Measurements from ENCODE around the gene CERS5.
A peak's percentile ranks its signal among the peaks of the same experiment; 100 is the strongest.
"Not testable (repeated sequence)": the region's sequence is repeated elsewhere in the genome, so short reads cannot be mapped to it uniquely, and the experiment has no call there.

CERS5 gene

DNA sequence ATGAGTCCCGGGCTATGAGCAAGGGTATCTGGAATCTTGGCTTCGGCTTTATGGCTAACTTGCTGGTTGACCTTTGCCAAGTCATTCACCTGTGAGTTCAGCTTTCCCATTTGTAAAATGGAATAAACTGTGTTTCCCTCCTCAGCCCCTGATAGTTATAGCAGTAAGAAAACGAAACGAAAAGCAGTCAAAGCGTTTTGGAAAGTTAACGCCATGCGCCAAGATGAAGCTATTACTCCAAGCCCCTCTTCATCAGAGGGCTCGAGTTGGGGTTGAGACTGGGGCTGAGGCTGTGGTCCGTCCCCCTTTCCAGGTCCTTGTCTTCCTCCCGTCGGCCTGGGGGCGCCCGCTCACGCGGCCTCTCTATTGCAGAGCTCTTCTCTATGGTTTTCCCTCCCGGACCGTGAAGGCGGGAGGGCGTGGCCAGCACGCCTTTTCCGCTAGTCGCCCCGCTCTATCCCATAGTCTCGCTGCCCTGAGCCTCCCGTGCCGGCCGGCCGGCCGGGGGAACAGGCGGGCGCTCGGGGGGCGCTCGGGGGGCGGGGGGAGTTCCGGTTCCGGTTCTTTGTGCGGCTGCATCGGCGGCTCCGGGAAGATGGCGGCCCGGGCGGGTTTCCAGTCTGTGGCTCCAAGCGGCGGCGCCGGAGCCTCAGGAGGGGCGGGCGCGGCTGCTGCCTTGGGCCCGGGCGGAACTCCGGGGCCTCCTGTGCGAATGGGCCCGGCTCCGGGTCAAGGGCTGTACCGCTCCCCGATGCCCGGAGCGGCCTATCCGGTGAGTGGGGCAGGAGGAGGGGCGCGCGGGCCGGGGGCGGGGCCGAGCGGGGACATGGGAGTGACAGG is 82.2 kb downstream of the CERS5 start, which contains the start of gene SMARCD1:
Gene SMARCD1, plus strand, starts transcription at position 568 of the 840 bp plus-strand sequence. Its CDS starts 28 bp downstream, at position 596.
- peak; percentile 64 to 71 (median 69) for DNase-seq
- Mint-ChIP-seq H3K36me3 (ENCODE audit: insufficient read depth) (peaks cover 20% of the 10 kb centered on the region), H3K9me3 (no peaks in the 10 kb centered on the region), H3K27me3 (no peaks in the 10 kb centered on the region), H3K4me1 (ENCODE audit: low read depth in 2 of 2) (peaks cover 17 to 37% of the 10 kb centered on the region in 2 donors), H3K27ac (peak within 1 kb of the TSS; percentile 97), H3K4me3 (peak within 1 kb of the TSS; percentile 89 to 92)
- ATAC-seq (replicated peaks): peak; percentile 86

DNA sequence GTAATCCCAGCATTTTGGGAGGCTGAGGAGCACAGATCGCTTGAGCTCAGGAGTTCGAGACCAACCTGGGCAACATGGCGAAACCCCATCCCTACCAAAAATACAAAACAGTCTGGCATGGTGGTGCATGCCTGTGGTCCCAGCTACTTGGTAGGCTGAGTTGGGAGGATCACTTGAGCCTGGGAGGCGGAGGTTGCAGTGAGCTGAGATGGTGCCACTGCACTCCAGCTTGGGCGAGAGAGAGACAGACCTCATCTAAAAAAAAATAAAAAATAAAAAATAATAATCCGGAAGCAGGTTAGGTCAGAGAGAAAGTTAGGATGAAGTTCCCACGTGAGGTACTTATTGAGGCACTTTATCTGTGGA is 82.8 kb downstream of the CERS5 start:
- H3K4me1 Mint-ChIP-seq (ENCODE audit: low read depth in 2 of 2): peaks cover 17 to 37% of the 10 kb centered on the region in 2 donors
- peak overlapping the region; percentile 97 for H3K27ac Mint-ChIP-seq
- not testable (repeated sequence) for H3K27me3 Mint-ChIP-seq; DNase-seq; H3K9me3 Mint-ChIP-seq; ATAC-seq (replicated peaks)
- H3K36me3 Mint-ChIP-seq (ENCODE audit: insufficient read depth): peaks cover 15% of the 10 kb centered on the region
- peak overlapping the region; percentile 89 to 92 for H3K4me3 Mint-ChIP-seq

DNA sequence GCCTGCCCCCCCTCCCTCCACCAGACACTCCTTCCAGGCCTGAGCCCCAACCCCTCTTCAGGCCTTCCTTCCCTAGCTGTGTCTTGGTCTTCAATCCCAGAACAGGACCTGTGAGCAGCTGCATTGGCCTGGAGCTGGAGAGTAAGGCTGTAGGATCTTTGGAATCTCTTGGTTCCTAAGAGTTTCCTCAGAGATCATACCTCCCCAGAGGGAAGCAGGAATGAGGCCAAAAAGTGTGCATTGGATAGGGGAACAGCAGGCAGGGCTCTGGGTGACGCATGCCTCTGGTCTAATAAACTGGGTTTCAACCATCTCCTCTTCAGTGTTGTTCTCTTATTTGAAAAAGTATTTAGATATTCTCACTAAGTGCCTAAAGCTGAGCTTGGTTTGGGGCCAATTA is 83.9 kb downstream of the CERS5 start:
- Mint-ChIP-seq H3K27ac (peak overlapping the region; percentile 78 to 79), H3K27me3 (peaks cover 0 to 9% of the 10 kb centered on the region in 2 donors), H3K9me3 (no peaks in the 10 kb centered on the region), H3K36me3 (ENCODE audit: insufficient read depth) (peaks cover 10% of the 10 kb centered on the region), H3K4me1 (ENCODE audit: low read depth in 2 of 2) (peaks cover 14 to 32% of the 10 kb centered on the region in 2 donors), H3K4me3 (peak overlapping the region; percentile 64 to 74)
- DNase-seq: no peak
- ATAC-seq (replicated peaks): no peak

DNA sequence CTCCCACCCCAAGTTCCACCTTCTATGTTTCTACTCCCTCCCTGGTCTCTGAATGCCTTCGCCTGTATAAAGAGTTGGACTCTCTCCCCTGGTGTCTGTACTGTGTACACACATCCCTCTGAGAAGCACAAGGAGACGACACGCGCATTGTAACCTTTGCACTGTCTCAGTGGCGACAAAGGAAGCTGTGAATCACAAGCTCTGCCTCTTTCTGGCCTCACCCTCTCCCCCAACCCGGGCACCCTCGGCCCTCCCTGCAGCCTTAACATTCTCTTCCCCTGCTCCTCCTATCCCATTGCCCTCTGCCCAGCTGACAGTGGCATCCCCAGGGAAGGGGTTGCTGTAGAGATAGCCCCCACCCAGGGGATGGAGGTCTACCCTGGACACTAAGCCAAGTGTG is 84.5 kb downstream of the CERS5 start:
- Mint-ChIP-seq H3K4me1 (ENCODE audit: low read depth in 2 of 2) (peaks cover 14 to 28% of the 10 kb centered on the region in 2 donors), H3K27ac (no peak overlapping the region), H3K36me3 (ENCODE audit: insufficient read depth) (peaks cover 10% of the 10 kb centered on the region), H3K4me3 (no peak overlapping the region), H3K9me3 (no peaks in the 10 kb centered on the region), H3K27me3 (peaks cover 3 to 15% of the 10 kb centered on the region in 2 donors)
- no peak for DNase-seq
- no peak for ATAC-seq (replicated peaks)

DNA sequence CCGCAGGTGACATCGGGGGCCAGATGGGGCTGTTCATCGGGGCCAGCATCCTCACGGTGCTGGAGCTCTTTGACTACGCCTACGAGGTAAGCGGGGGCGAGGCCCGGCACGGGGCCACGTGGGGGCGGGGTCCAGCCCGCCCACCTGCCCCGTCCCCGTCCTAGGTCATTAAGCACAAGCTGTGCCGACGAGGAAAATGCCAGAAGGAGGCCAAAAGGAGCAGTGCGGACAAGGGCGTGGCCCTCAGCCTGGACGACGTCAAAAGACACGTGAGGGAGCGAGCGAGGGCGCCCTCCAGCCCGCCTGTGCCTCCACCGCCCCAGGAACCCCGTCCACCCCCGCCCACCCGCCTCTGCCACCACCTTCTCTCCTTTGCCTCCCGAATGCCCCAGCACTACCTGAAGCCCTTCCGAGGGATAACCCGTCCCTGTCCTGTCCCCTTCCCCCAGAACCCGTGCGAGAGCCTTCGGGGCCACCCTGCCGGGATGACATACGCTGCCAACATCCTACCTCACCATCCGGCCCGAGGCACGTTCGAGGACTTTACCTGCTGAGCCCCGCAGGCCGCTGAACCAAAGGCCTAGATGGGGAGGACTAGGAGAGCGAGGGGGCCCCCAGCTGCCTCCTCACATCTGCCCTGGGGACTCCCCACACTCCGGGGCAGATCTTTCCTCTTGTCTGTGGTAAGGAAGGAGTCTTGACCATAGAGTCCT is 85.9 kb downstream of the CERS5 start:
- ATAC-seq (replicated peaks) (no peak), DNase-seq (no peak)
- H3K27me3 Mint-ChIP-seq: peaks cover 5 to 20% of the 10 kb centered on the region in 2 donors
- peak overlapping the region in 1 of 2 donors; percentile 49 for H3K27ac Mint-ChIP-seq
- H3K9me3 Mint-ChIP-seq: no peaks in the 10 kb centered on the region
- H3K36me3 Mint-ChIP-seq (ENCODE audit: insufficient read depth): peaks cover 10% of the 10 kb centered on the region
- peak overlapping the region in 1 of 2 donors; percentile 23 for H3K4me3 Mint-ChIP-seq
- H3K4me1 Mint-ChIP-seq (ENCODE audit: low read depth in 2 of 2): peaks cover 9 to 19% of the 10 kb centered on the region in 2 donors

DNA sequence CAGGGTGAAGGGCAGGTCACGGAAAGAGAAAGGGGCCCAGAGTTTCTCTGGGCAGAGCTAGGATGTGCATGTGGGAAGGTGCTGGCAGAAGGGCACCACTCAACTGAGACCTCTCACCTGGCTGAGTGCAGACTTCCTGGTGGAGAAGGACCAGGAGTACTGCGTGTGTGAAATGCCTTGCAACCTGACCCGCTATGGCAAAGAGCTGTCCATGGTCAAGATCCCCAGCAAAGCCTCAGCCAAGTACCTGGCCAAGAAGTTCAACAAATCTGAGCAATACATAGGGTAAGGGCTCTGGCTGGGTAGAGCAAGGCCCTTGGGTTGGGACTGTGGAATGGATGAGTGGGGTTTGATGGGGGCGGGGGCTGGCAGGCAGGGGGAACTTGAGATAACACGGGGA is 87.4 kb downstream of the CERS5 start:
- ATAC-seq (replicated peaks) (no peak), DNase-seq (no peak)
- H3K36me3 Mint-ChIP-seq (ENCODE audit: insufficient read depth): peaks cover 3% of the 10 kb centered on the region
- no peaks in the 10 kb centered on the region for H3K9me3 Mint-ChIP-seq
- H3K4me1 Mint-ChIP-seq (ENCODE audit: low read depth in 2 of 2): peaks cover 8 to 12% of the 10 kb centered on the region in 2 donors
- no peak overlapping the region for H3K27ac Mint-ChIP-seq
- no peak overlapping the region for H3K4me3 Mint-ChIP-seq
- peaks cover 5 to 29% of the 10 kb centered on the region in 2 donors for H3K27me3 Mint-ChIP-seq

Data from effector memory CD8-positive, alpha-beta T cell (primary cell).